22Rv1 (cell line): ENCODE measurements around the gene FRMD3.

Experiments
- CTCF ChIP-seq: fragments of 450-650 bp; IDR thresholded peaks from 2 replicates; pipeline ENCODE4 v1.5.1; 2017; ENCODE audit warnings: mild to moderate bottlenecking
- ZFX ChIP-seq: fragments of 450-650 bp; IDR thresholded peaks from 2 replicates; pipeline ENCODE4 v1.6.1; 2017; ENCODE audit warnings: antibody characterized with exemption, borderline replicate concordance

- TF ChIP-seq CTCF (no peak), ZFX (no peak)
Measured at GRCh38 chr9:83323148-83323547, 215.1 kb downstream of the FRMD3 start.
